Activated T-cell treated with anti-CD3 and anti-CD28 coated beads, Interleukin-2, amount 50 U/mL, for 1 hour (primary cell): Measurements from ENCODE around the gene ARHGAP1.
A peak's percentile ranks its signal among the peaks of the same experiment; 100 is the strongest.

Source experiments
- DNase-seq: peaks from one replicate; pipeline ENCODE4 v3.0.0-alpha.2; 2020

The ARHGAP1 gene

GRCh38 chr11:46692450-46692849, 8.0 kb downstream of the ARHGAP1 start:
- no peak for DNase-seq

GRCh38 chr11:46690702-46691101, 9.7 kb downstream of the ARHGAP1 start:
- no peak for DNase-seq

- no peak for DNase-seq
Observed at GRCh38 chr11:46686886-46687795, 13.3 kb downstream of the ARHGAP1 start.

- DNase-seq, result no peak
Observed at GRCh38 chr11:46684367-46684766, 16.1 kb downstream of the ARHGAP1 start.

GRCh38 chr11:46682773-46683752, 17.4 kb downstream of the ARHGAP1 start:
- DNase-seq, result no peak

GRCh38 chr11:46681814-46682213, 18.6 kb downstream of the ARHGAP1 start:
- DNase-seq, result no peak

- no peak for DNase-seq
Observed at GRCh38 chr11:46680815-46681214, 19.6 kb downstream of the ARHGAP1 start.

- no peak for DNase-seq
Observed at GRCh38 chr11:46680164-46680760, 20.2 kb downstream of the ARHGAP1 start.

GRCh38 chr11:46679241-46680163, 20.9 kb downstream of the ARHGAP1 start:
- DNase-seq, result no peak

GRCh38 chr11:46678741-46679130, 21.7 kb downstream of the ARHGAP1 start:
- no peak for DNase-seq

GRCh38 chr11:46677991-46678740, 22.3 kb downstream of the ARHGAP1 start:
- no peak for DNase-seq

- DNase-seq, result no peak
Observed at GRCh38 chr11:46677169-46677568, 23.2 kb downstream of the ARHGAP1 start.

- DNase-seq, result no peak
Observed at GRCh38 chr11:46676436-46677158, 23.8 kb downstream of the ARHGAP1 start.

GRCh38 chr11:46675949-46676348, 24.5 kb downstream of the ARHGAP1 start:
- DNase-seq, result no peak

GRCh38 chr11:46675288-46675851, 25.0 kb downstream of the ARHGAP1 start:
- no peak for DNase-seq

- DNase-seq, result peak; percentile 38
Observed at GRCh38 chr11:46674463-46675287, 25.7 kb downstream of the ARHGAP1 start.

- DNase-seq, result no peak
Observed at GRCh38 chr11:46673713-46674462, 26.5 kb downstream of the ARHGAP1 start.

GRCh38 chr11:46672381-46672839, 28.0 kb downstream of the ARHGAP1 start:
- DNase-seq, result no peak
